GM23248 (cell line): ENCODE data around the gene KMT2B.

ENCODE experiments used
- EZH2 ChIP-seq: fragments of 200-600 bp; sonication (generic); IDR thresholded peaks from 2 replicates; pipeline ENCODE4 v1.6.1; 2018; ENCODE audit warnings: antibody characterized with exemption, mild to moderate bottlenecking; ENCODE audit not compliant: insufficient read depth, poor library complexity, severe bottlenecking
- EZH2phosphoT487 ChIP-seq: fragments of 200-600 bp; sonication (generic); IDR thresholded peaks from 2 replicates; pipeline ENCODE4 v1.6.1; 2018; ENCODE audit warnings: antibody characterized with exemption, moderate library complexity, mild to moderate bottlenecking, low read depth; ENCODE audit not compliant: insufficient read depth

DNA sequence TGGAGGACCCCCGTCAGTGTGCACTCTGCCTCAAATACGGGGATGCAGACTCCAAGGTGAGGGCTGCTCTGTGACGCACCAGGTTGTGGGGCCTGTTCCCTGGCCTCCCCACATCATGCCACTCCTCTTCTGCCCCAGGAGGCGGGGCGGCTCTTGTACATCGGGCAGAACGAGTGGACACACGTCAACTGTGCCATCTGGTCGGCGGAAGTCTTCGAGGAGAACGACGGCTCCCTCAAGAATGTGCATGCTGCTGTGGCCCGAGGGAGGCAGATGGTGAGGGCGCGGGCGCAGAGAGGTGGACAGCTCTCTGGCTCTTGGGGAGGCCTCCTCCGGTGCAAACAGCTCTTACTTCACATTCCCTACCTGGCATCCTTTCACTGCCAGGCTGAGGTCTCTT is 11.2 kb downstream of the KMT2B start:
- TF ChIP-seq EZH2 (no peak), EZH2phosphoT487 (no peak)
